Gastrocnemius medialis (tissue), 4 donors: Measurements from ENCODE around the gene ISG20. TPM values are rescaled to one million over a fixed set of nuclear protein-coding genes. Genes with fewer than 3 reads are reported as not detected.

Experiments used
- ATAC-seq, 2 donors: fragments of 150-250 bp; one replicate each; pipeline ENCODE4 v1.9.1; 2016
- DNase-seq, 2 donors: peaks; one replicate each; pipeline ENCODE4 v3.0.0-alpha.2; 2019
- H3K27ac ChIP-seq, 4 donors: fragments of 200-600 bp; sonication (generic); 1 replicate in 1 of 4; 2 replicates in 3 of 4; pipeline ENCODE4 v1.5.1; 2016 to 2018; ENCODE audit warnings: mild to moderate bottlenecking in 2 of 4, moderate library complexity in 1 of 4
- H3K27me3 ChIP-seq, 3 donors: fragments of 200-600 bp; sonication (generic) in 2 of 3; 1 replicate in 1 of 3; 2 replicates in 2 of 3; pipeline versions ENCODE4 v1.5.1 to v1.6.0; 2016 to 2019; ENCODE audit warnings: mild to moderate bottlenecking in 1 of 3, moderate library complexity in 1 of 3
- H3K36me3 ChIP-seq, 2 donors: fragments of 200-600 bp; sonication (generic) in 1 of 2; one replicate each; pipeline ENCODE4 v1.5.1; 2017 to 2018
- H3K4me1 ChIP-seq, 2 donors: fragments of 200-600 bp; sonication (generic) in 1 of 2; one replicate each; pipeline ENCODE4 v1.5.1; 2016 to 2017; ENCODE audit warnings: mild to moderate bottlenecking in 2 of 2
- H3K4me3 ChIP-seq, 4 donors: fragments of 200-600 bp; sonication (generic) in 3 of 4; 1 replicate in 1 of 4; 2 replicates in 3 of 4; pipeline ENCODE4 v1.5.1; 2016 to 2019; ENCODE audit warnings: mild to moderate bottlenecking in 2 of 4
- H3K9me3 ChIP-seq, 3 donors: fragments of 200-600 bp; sonication (generic) in 2 of 3; 1 replicate in 1 of 3; 2 replicates in 2 of 3; pipeline ENCODE4 v1.5.1; 2016 to 2019
- CTCF ChIP-seq, 5 experiments: fragments of 450-650 bp in 3 of 5; fragments of 200-600 bp in 2 of 5; sonication (generic) in 2 of 5; IDR thresholded peaks in 4 of 5; conservative IDR thresholded peaks in 1 of 5; 1 replicate in 4 of 5; 2 replicates in 1 of 5; pipeline ENCODE4 v1.5.1; 2016 to 2019; ENCODE audit warnings: antibody characterized with exemption in 5 of 5, mild to moderate bottlenecking in 3 of 5, moderate library complexity in 3 of 5
- POLR2A ChIP-seq, 2 donors: fragments of 450-650 bp; IDR thresholded peaks; one replicate each; pipeline ENCODE4 v1.6.1; 2017; ENCODE audit warnings: antibody characterized with exemption in 2 of 2, mild to moderate bottlenecking in 2 of 2, moderate library complexity in 2 of 2
- in situ Hi-C, 4 donors: fragments of 200-750 bp; cut with MboI; loops; one replicate each; pipeline versions ENCODE4 v1.15.0 to v1.8.0; 2017; ENCODE audit warnings: low sequenced_read_pairs in 4 of 4
- intact Hi-C: fragments of 100-400 bp; cut with DNase I; formaldehyde crosslinking; loops from one replicate; pipeline ENCODE4 v1.15.1; 2023; ENCODE audit warnings: low total_unique reads
- total RNA-seq, 4 donors: library from RNA; depleted of rRNA; stranded (reverse); fragments of >200 nt; gene quantifications; one replicate each; pipeline versions ENCODE4 v1.1.0 to v1.2.3, GENCODE V29; 2016

ISG20 gene
- total RNA-seq, 4 donors from 2014 or later, result 1.2 to 9.2 (median 1.6) TPM

GRCh38 chr15:88621789-88622604 lies 16.8 kb upstream of the ISG20 start:
- no peak for ATAC-seq
- intact Hi-C loops, result loop anchor here (5.0 kb wide), 2 partner anchors 275 to 710 kb away; partner anchors contain the start of genes HAPLN3 and POLG

GRCh38 chr15:88622605-88622975 lies 16.2 kb upstream of the ISG20 start:
- peak overlapping the region in 3 of 4 donors; percentile 74 to 95 (median 80) for H3K4me3 ChIP-seq
- H3K36me3 ChIP-seq, result peaks cover 0 to 15% of the 10 kb centered on the region in 2 donors
- peak overlapping the region in 3 of 4 donors; percentile 80 to 88 (median 86) for H3K27ac ChIP-seq
- intact Hi-C loops (loop anchor here (5.0 kb wide), 2 partner anchors 275 to 710 kb away; partner anchors contain the start of genes HAPLN3 and POLG), in situ Hi-C loops (loop anchor here in 1 of 4 donors (25.0 kb wide), 1 partner anchor 135 kb away; no protein-coding TSS in a partner anchor)
- DNase-seq (no peak), ATAC-seq (no peak)
- H3K27me3 ChIP-seq, result no peaks in the 10 kb centered on the region
- H3K4me1 ChIP-seq, result peaks cover 14 to 31% of the 10 kb centered on the region in 2 donors
- TF ChIP-seq POLR2A (IDR thresholded peaks at IDR 0.05) (no peak), CTCF (IDR thresholded peaks at IDR 0.05 in 4 of 5, conservative IDR thresholded peaks at IDR 0.05 in 1 of 5) (no peak)
- no peaks in the 10 kb centered on the region for H3K9me3 ChIP-seq

More at GRCh38 chr15:88621789-88622604, 16.8 kb upstream of the ISG20 start:
- H3K4me1 ChIP-seq, result peaks cover 14 to 31% of the 10 kb centered on the region in 2 donors
- TF ChIP-seq POLR2A (IDR thresholded peaks at IDR 0.05) (no peak), CTCF (IDR thresholded peaks at IDR 0.05 in 4 of 5, conservative IDR thresholded peaks at IDR 0.05 in 1 of 5) (no peak)
- in situ Hi-C loops, result loop anchor here in 1 of 4 donors (25.0 kb wide), 1 partner anchor 135 kb away; no protein-coding TSS in a partner anchor
- H3K27me3 ChIP-seq, result no peaks in the 10 kb centered on the region
- no peak for DNase-seq
- H3K9me3 ChIP-seq, result no peaks in the 10 kb centered on the region
- H3K36me3 ChIP-seq, result peaks cover 0 to 9% of the 10 kb centered on the region in 2 donors
- peak overlapping the region; percentile 74 to 99 (median 88) for H3K4me3 ChIP-seq
- H3K27ac ChIP-seq, result peak overlapping the region; percentile 80 to 88 (median 86)

GRCh38 chr15:88623061-88623460 lies 15.8 kb upstream of the ISG20 start:
- Histone ChIP-seq H3K4me3 (no peak overlapping the region), H3K36me3 (peaks cover 0 to 20% of the 10 kb centered on the region in 2 donors), H3K9me3 (no peaks in the 10 kb centered on the region), H3K27ac (peak overlapping the region in 2 of 4 donors; percentile 80 to 88), H3K4me1 (peaks cover 14 to 31% of the 10 kb centered on the region in 2 donors), H3K27me3 (no peaks in the 10 kb centered on the region)
- TF ChIP-seq CTCF (IDR thresholded peaks at IDR 0.05 in 4 of 5, conservative IDR thresholded peaks at IDR 0.05 in 1 of 5) (no peak), POLR2A (IDR thresholded peaks at IDR 0.05) (no peak)
- DNase-seq, result no peak
- intact Hi-C loops, result loop anchor here (5.0 kb wide), 2 partner anchors 274 to 709 kb away; partner anchors contain the start of genes HAPLN3 and POLG
- in situ Hi-C loops, result loop anchor here in 1 of 4 donors (25.0 kb wide), 1 partner anchor 136 kb away; no protein-coding TSS in a partner anchor
- ATAC-seq, result no peak

GRCh38 chr15:88623632-88624031 lies 15.2 kb upstream of the ISG20 start:
- no peak for TF ChIP-seq POLR2A (IDR thresholded peaks at IDR 0.05)
- no peak for TF ChIP-seq CTCF (IDR thresholded peaks at IDR 0.05 in 4 of 5, conservative IDR thresholded peaks at IDR 0.05 in 1 of 5)
- intact Hi-C loops, result loop anchor here (5.0 kb wide), 2 partner anchors 274 to 709 kb away; partner anchors contain the start of genes HAPLN3 and POLG

More at GRCh38 chr15:88623632-88624031, 15.2 kb upstream of the ISG20 start:
- in situ Hi-C loops, result loop anchor here in 1 of 4 donors (25.0 kb wide), 1 partner anchor 136 kb away; no protein-coding TSS in a partner anchor
- Histone ChIP-seq H3K4me1 (peaks cover 14 to 31% of the 10 kb centered on the region in 2 donors), H3K27me3 (no peaks in the 10 kb centered on the region), H3K9me3 (no peaks in the 10 kb centered on the region), H3K36me3 (peaks cover 0 to 24% of the 10 kb centered on the region in 2 donors), H3K27ac (no peak overlapping the region), H3K4me3 (no peak overlapping the region)
- no peak for DNase-seq
- ATAC-seq, result no peak
